Gastrocnemius medialis (tissue), 4 donors: Measurements from ENCODE around the gene EFNA5.

ENCODE experiments used
- CTCF ChIP-seq, 5 experiments: fragments of 450-650 bp in 3 of 5; fragments of 200-600 bp in 2 of 5; sonication (generic) in 2 of 5; IDR thresholded peaks in 4 of 5; conservative IDR thresholded peaks in 1 of 5; 1 replicate in 4 of 5; 2 replicates in 1 of 5; pipeline ENCODE4 v1.5.1; 2016 to 2019; ENCODE audit warnings: antibody characterized with exemption in 5 of 5, mild to moderate bottlenecking in 3 of 5, moderate library complexity in 3 of 5
- POLR2A ChIP-seq, 2 donors: fragments of 450-650 bp; IDR thresholded peaks; one replicate each; pipeline ENCODE4 v1.6.1; 2017; ENCODE audit warnings: antibody characterized with exemption in 2 of 2, mild to moderate bottlenecking in 2 of 2, moderate library complexity in 2 of 2

GRCh38 chr5:107554776-107555424 is 115.8 kb downstream of the EFNA5 start:
- no peak for TF ChIP-seq CTCF (IDR thresholded peaks at IDR 0.05 in 4 of 5, conservative IDR thresholded peaks at IDR 0.05 in 1 of 5)
- TF ChIP-seq POLR2A (IDR thresholded peaks at IDR 0.05), result no peak
